Measurements from ENCODE around the gene ITPR1. TPM values are rescaled to one million over a fixed set of nuclear protein-coding genes. Genes with fewer than 3 reads are reported as not detected.

ITPR1 gene
- total RNA-seq, 1 experiment from 2014 or later, result 8.7 TPM

GRCh38 chr3:4756855-4757574 lies 263.9 kb downstream of the ITPR1 start:
- intact Hi-C loops (cut with micrococcal nuclease; ENCODE audit: unreplicated experiment) (no loop called here), in situ Hi-C loops (cut with HindIII; ENCODE audit: low pct_unique_long_range_greater_than_20kb, low sequenced_read_pairs) (no loop called here)
- Histone ChIP-seq H3K4me1 (ENCODE audit: control insufficient read depth, insufficient read depth, low read length) (no peaks in the 10 kb centered on the region), H3K27ac (ENCODE audit: low read length) (no peak overlapping the region), H3K36me3 (ENCODE audit: control insufficient read depth, insufficient read depth, low read length) (no peaks in the 10 kb centered on the region), H3K9me3 (ENCODE audit: control insufficient read depth, insufficient read depth, low read depth, low read length) (no peaks in the 10 kb centered on the region), H3K4me3 (ENCODE audit: low read depth in 2 of 2, low read length in 2 of 2) (no peak overlapping the region), H3K27me3 (ENCODE audit: control insufficient read depth, insufficient read depth, low read length) (no peaks in the 10 kb centered on the region)
- TF ChIP-seq, protein P1, sequence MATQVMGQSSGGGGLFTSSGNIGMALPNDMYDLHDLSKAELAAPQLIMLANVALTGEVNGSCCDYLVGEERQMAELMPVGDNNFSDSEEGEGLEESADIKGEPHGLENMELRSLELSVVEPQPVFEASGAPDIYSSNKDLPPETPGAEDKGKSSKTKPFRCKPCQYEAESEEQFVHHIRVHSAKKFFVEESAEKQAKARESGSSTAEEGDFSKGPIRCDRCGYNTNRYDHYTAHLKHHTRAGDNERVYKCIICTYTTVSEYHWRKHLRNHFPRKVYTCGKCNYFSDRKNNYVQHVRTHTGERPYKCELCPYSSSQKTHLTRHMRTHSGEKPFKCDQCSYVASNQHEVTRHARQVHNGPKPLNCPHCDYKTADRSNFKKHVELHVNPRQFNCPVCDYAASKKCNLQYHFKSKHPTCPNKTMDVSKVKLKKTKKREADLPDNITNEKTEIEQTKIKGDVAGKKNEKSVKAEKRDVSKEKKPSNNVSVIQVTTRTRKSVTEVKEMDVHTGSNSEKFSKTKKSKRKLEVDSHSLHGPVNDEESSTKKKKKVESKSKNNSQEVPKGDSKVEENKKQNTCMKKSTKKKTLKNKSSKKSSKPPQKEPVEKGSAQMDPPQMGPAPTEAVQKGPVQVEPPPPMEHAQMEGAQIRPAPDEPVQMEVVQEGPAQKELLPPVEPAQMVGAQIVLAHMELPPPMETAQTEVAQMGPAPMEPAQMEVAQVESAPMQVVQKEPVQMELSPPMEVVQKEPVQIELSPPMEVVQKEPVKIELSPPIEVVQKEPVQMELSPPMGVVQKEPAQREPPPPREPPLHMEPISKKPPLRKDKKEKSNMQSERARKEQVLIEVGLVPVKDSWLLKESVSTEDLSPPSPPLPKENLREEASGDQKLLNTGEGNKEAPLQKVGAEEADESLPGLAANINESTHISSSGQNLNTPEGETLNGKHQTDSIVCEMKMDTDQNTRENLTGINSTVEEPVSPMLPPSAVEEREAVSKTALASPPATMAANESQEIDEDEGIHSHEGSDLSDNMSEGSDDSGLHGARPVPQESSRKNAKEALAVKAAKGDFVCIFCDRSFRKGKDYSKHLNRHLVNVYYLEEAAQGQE (IDR thresholded peaks at IDR 0.05; ENCODE audit: insufficient read depth in 1 of 2, low read depth in 2 of 2, low read length in 1 of 2), result no peak
- TF ChIP-seq POLR2AphosphoS5 (IDR thresholded peaks at IDR 0.05; ENCODE audit: low read depth, low read length), result no peak
- TF ChIP-seq SIN3A (IDR thresholded peaks at IDR 0.05; ENCODE audit: borderline replicate concordance, insufficient read depth, low read depth, low read length), result no peak
- no peak for TF ChIP-seq TCF7L2 (IDR thresholded peaks at IDR 0.05; ENCODE audit: low read depth, low read length)
- no peak for TF ChIP-seq CTCF (IDR thresholded peaks at IDR 0.05)
- no TSS peak for BruUV-seq (replicated peaks)
- DNase-seq (ENCODE audit: low read depth, low spot score) (no peak), ATAC-seq (no peak)
- ChIA-PET CTCF (no interaction called here), POLR2A (no interaction called here)

DNA sequence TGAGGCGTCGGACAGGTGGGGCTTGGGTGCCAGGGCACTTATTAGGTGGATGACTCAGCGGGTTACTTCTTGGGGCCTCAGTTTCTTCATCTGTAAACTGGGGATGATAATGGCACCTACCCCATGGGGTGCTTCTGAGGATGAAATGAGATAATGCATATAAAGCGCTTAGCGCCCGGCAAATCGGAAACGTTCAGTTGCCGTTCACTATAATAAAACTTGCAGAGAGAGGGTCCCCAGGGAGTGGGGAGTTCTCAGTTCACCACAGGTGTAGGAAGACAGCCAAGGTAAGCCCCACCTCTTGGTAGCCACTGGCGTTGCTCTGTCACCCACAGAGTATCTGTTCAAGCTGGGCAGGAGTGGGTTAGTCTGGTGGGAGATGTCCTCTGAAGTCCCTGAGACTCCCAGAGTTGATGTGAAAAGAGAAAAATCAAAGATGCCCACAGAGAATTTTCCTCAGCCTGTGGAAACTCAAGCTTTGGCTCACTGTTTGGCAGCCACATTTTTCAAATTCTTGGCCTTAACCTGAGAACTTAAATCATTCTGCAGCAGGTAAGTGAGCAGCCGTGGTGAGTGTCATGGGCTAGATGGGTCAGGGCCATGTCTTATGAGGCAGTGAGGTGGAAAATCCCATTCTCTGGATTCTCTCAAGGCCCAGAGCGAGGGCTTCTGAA lies 264.6 kb downstream of the ITPR1 start:
- DNase-seq (ENCODE audit: low read depth, low spot score) (no peak), ATAC-seq (no peak)
- no peak overlapping the region for H3K27ac ChIP-seq (ENCODE audit: low read length)
- CTCF ChIA-PET, result no interaction called here
- POLR2A ChIA-PET, result no interaction called here
- no peaks in the 10 kb centered on the region for H3K4me1 ChIP-seq (ENCODE audit: control insufficient read depth, insufficient read depth, low read length)
- no peaks in the 10 kb centered on the region for H3K27me3 ChIP-seq (ENCODE audit: control insufficient read depth, insufficient read depth, low read length)
- H3K4me3 ChIP-seq (ENCODE audit: low read depth in 2 of 2, low read length in 2 of 2), result no peak overlapping the region
- no TSS peak for BruUV-seq (replicated peaks)
- TF ChIP-seq SIN3A (IDR thresholded peaks at IDR 0.05; ENCODE audit: borderline replicate concordance, insufficient read depth, low read depth, low read length) (no peak), POLR2AphosphoS5 (IDR thresholded peaks at IDR 0.05; ENCODE audit: low read depth, low read length) (no peak), CTCF (IDR thresholded peaks at IDR 0.05) (no peak), TCF7L2 (IDR thresholded peaks at IDR 0.05; ENCODE audit: low read depth, low read length) (no peak)
- TF ChIP-seq, protein P1 (IDR thresholded peaks at IDR 0.05; ENCODE audit: insufficient read depth in 1 of 2, low read depth in 2 of 2, low read length in 1 of 2), result no peak
- no peaks in the 10 kb centered on the region for H3K9me3 ChIP-seq (ENCODE audit: control insufficient read depth, insufficient read depth, low read depth, low read length)
- intact Hi-C loops (cut with micrococcal nuclease; ENCODE audit: unreplicated experiment) (no loop called here), in situ Hi-C loops (cut with HindIII; ENCODE audit: low pct_unique_long_range_greater_than_20kb, low sequenced_read_pairs) (no loop called here)
- H3K36me3 ChIP-seq (ENCODE audit: control insufficient read depth, insufficient read depth, low read length), result no peaks in the 10 kb centered on the region

All from Panc1 (cell line).